ENCODE measurements around the gene AEBP2.

GRCh38 chr12:19485240-19485639 is 45.9 kb downstream of the AEBP2 start:
- TF ChIP-seq, protein P1, sequence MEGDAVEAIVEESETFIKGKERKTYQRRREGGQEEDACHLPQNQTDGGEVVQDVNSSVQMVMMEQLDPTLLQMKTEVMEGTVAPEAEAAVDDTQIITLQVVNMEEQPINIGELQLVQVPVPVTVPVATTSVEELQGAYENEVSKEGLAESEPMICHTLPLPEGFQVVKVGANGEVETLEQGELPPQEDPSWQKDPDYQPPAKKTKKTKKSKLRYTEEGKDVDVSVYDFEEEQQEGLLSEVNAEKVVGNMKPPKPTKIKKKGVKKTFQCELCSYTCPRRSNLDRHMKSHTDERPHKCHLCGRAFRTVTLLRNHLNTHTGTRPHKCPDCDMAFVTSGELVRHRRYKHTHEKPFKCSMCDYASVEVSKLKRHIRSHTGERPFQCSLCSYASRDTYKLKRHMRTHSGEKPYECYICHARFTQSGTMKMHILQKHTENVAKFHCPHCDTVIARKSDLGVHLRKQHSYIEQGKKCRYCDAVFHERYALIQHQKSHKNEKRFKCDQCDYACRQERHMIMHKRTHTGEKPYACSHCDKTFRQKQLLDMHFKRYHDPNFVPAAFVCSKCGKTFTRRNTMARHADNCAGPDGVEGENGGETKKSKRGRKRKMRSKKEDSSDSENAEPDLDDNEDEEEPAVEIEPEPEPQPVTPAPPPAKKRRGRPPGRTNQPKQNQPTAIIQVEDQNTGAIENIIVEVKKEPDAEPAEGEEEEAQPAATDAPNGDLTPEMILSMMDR (IDR thresholded peaks at IDR 0.05; ENCODE audit: insufficient read depth, low read length, poor library complexity, severe bottlenecking) = no peak
- TF ChIP-seq EZH2phosphoT487 (conservative IDR thresholded peaks at IDR 0.05; ENCODE audit: low read length) = no peak
